ENCODE results near the gene CAPN9.
"Not testable (repeated sequence)": the region's sequence is repeated elsewhere in the genome, so short reads cannot be mapped to it uniquely, and the experiment has no call there.

Gene CAPN9

DNA sequence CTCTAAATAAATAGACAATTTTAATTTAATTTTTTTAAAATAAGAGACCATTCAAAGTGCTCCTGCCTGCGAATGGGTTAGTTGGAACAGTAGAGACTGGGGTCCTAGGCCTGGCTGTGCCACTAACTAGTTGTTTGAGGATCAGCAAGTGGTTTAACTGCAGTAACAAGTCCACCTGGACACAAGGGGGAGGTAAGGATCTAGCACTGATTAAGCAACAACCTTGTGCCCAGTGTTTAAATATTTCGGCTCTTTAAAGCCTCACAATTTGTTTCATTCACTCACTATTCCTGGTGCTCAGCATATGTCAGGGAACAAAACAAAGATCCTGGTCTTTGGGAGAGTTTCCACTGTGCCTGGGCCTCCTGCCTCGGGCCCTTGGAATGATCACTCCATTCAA is 31.7 kb upstream of the CAPN9 start:
- no peak for DNase-seq (ENCODE audit: low spot score)
- TF ChIP-seq, protein P1, sequence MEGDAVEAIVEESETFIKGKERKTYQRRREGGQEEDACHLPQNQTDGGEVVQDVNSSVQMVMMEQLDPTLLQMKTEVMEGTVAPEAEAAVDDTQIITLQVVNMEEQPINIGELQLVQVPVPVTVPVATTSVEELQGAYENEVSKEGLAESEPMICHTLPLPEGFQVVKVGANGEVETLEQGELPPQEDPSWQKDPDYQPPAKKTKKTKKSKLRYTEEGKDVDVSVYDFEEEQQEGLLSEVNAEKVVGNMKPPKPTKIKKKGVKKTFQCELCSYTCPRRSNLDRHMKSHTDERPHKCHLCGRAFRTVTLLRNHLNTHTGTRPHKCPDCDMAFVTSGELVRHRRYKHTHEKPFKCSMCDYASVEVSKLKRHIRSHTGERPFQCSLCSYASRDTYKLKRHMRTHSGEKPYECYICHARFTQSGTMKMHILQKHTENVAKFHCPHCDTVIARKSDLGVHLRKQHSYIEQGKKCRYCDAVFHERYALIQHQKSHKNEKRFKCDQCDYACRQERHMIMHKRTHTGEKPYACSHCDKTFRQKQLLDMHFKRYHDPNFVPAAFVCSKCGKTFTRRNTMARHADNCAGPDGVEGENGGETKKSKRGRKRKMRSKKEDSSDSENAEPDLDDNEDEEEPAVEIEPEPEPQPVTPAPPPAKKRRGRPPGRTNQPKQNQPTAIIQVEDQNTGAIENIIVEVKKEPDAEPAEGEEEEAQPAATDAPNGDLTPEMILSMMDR (IDR thresholded peaks at IDR 0.05; ENCODE audit: extremely low read depth, insufficient read depth, missing control alignments): no peak
- in situ Hi-C loops (cut with MboI; ENCODE audit: low pct_unique_long_range_greater_than_20kb, low sequenced_read_pairs, unreplicated experiment): no loop called here

DNA sequence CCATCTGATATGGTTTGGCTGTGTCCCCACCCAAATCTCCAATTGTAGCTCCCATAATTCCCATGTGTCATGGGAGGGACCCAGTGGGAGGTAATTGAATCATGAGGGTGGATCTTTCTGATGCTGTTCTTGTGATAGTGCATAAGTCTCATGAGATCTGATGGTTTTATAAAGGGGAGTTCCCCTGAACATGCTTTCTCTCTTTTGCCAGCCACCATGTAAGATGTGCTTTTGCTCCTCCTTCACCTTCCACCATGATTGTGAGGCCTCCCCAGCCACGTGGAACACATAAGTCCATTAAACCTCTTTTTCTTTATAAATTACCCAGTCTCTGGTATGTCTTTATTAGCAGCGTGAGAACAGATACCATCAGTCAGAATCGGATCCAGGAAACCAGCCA is 30.7 kb upstream of the CAPN9 start:
- in situ Hi-C loops (cut with MboI; ENCODE audit: low pct_unique_long_range_greater_than_20kb, low sequenced_read_pairs, unreplicated experiment); DNase-seq (ENCODE audit: low spot score): not testable (repeated sequence)

DNA sequence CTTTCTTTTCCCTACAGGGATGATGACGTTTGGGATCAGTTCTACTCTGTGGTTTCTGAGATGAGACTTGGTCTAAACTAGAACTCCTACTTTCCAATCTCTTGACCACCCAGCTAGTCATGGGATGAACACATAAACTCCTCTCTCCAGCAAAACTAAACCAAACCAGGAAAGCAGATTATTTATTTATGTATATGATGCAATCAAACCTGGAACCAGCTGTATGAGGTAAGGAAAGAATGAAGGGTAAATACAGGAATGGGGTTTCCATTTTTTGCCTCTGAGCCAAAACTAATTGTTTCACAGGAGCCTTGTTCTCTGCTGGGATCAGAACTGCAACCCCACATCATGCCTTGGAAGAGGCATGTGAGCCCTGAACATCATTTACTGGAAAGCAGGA is 29.9 kb upstream of the CAPN9 start:
- no peak for DNase-seq (ENCODE audit: low spot score)
- in situ Hi-C loops (cut with MboI; ENCODE audit: low pct_unique_long_range_greater_than_20kb, low sequenced_read_pairs, unreplicated experiment): no loop called here
- TF ChIP-seq, protein P1 (IDR thresholded peaks at IDR 0.05; ENCODE audit: extremely low read depth, insufficient read depth, missing control alignments): no peak

DNA sequence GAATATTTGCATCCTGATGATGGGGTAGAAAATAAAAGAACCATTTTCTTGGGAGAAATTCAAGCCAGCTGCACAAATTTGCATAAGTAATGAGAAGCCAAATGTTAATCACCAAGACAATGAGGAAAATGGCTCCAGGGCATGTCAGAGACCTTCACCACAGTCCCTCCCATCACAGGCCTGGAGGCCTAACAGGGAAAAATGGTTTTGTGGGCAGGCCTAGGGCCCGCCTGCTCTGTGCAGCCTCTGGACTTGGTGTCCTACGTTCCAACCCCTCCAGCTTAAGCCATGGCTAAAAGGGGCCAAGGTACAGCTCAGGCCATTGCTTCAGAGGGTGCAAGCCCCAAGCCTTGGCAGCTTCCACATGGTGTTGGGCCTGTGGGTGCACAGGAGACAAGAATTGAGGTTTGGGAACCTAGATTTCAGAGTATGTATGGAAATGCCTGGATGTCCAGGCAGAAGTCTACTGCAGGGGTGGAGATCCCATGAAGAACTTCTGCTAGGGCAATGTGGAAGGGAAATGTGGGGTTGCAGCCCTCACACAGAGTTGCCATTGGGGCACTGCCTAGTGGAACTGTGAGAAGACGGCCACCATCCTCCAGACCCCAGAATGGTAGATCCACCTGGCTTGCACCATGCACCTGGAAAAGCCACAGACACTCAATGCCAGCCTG is 25.2 kb upstream of the CAPN9 start:
- DNase-seq (ENCODE audit: low spot score); in situ Hi-C loops (cut with MboI; ENCODE audit: low pct_unique_long_range_greater_than_20kb, low sequenced_read_pairs, unreplicated experiment): not testable (repeated sequence)

DNA sequence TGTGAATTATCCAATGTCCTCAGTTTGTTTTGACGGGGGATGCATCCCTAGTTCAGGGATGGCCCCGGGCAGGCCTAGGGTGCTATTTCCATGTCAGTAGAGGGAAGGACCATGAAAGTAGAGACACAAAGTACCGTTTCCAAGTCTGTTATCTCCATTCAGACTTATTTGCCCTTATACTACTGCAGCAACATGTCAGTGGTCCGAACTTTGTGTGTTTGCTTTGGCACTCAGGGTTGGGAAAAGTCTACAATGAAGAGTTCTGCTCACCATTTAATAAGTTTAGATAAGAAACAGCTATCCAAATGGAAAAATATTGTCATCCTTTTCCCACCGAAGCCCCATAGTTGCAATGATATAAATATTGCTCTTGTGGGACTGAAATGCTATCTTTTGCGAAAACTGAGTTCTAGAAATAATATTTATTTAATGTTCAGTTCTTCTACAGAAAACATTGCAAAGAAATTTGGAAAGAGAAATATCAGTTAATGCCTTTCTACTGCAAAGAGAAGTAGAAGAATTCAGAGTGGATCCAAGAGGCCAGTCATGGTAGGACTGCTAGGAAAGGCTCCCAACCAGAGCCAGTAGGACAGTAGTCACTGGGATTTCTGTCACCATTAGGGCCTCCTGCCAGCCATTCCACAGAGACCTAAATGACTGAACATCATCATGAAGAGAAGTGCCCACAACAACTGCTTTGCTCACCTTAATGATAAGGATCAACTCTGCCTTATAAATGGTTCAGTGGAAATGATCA is 21.8 kb upstream of the CAPN9 start:
- TF ChIP-seq, protein P1 (IDR thresholded peaks at IDR 0.05; ENCODE audit: extremely low read depth, insufficient read depth, missing control alignments): no peak
- in situ Hi-C loops (cut with MboI; ENCODE audit: low pct_unique_long_range_greater_than_20kb, low sequenced_read_pairs, unreplicated experiment): no loop called here
- no peak for DNase-seq (ENCODE audit: low spot score)

DNA sequence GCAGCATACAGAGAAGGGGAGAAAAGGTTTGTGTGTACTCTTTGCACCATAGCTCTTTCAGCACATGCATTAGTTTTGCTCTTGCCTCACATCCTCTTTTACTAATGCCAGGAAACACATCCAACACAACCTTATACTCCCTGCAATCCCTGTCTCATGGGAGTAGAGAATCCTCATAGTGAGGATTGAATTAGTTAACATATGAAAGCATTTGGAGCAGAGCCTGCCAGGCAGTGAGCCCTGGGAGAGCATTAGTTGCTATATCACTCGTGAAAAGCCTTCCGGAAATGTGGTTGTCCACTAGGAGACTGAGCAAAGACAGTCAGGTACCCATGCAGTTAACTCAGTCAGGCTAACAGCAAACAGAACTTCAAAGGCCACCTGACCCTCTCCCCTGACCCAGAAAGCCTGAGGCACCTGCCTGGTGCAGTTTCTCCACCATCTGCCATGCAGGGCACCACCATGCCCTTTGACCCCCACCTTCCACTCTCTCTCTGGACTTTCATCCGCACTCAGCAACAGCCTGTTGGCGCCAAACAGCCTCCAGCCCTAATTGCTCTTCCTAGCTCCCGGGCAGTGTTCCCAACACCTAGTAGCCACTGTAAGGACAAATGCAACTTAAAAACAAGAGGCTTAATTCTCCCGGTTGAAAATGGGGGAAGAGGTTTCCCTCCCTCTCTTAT is 18.3 kb upstream of the CAPN9 start:
- TF ChIP-seq, protein P1 (IDR thresholded peaks at IDR 0.05; ENCODE audit: extremely low read depth, insufficient read depth, missing control alignments): no peak
- in situ Hi-C loops (cut with MboI; ENCODE audit: low pct_unique_long_range_greater_than_20kb, low sequenced_read_pairs, unreplicated experiment): no loop called here
- DNase-seq (ENCODE audit: low spot score): no peak

DNA sequence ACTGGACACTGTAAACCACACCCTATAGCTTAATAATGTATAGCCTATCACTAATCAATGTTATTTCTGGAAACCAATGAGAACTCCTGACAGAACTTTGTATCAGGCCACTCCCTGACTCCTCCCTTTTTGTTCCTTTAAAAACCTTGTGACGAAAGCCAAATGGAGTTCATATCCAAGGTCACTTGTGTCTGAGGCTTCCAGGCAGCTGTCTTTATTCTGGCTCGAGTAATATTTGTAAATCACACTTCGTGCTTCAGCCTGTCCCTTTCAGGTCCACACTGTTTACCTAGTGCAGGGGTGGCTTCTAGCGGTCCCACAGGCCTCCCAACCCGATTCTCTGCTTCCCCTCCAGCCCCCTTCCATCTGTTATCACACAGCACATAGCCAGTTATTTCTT is 16.2 kb upstream of the CAPN9 start:
- in situ Hi-C loops (cut with MboI; ENCODE audit: low pct_unique_long_range_greater_than_20kb, low sequenced_read_pairs, unreplicated experiment): no loop called here
- TF ChIP-seq, protein P1 (IDR thresholded peaks at IDR 0.05; ENCODE audit: extremely low read depth, insufficient read depth, missing control alignments): no peak
- DNase-seq (ENCODE audit: low spot score): no peak

Data from GM13977 (cell line).